GM12892 (cell line): ENCODE measurements around the gene WDR88.

Experiments used
- POLR2A ChIP-seq: IDR thresholded peaks from 2 replicates; pipeline ENCODE4 v1.6.1; 2011; ENCODE audit warnings: low read depth, low read length, control low read depth
- POLR2AphosphoS5 ChIP-seq: IDR thresholded peaks from 2 replicates; pipeline ENCODE4 v1.6.1; 2011; ENCODE audit warnings: low read depth, low read length, control low read depth
- TAF1 ChIP-seq: IDR thresholded peaks from 2 replicates; pipeline ENCODE4 v1.6.1; 2011; ENCODE audit warnings: low read depth, mild to moderate bottlenecking, control low read depth, low read length, borderline replicate concordance

DNA sequence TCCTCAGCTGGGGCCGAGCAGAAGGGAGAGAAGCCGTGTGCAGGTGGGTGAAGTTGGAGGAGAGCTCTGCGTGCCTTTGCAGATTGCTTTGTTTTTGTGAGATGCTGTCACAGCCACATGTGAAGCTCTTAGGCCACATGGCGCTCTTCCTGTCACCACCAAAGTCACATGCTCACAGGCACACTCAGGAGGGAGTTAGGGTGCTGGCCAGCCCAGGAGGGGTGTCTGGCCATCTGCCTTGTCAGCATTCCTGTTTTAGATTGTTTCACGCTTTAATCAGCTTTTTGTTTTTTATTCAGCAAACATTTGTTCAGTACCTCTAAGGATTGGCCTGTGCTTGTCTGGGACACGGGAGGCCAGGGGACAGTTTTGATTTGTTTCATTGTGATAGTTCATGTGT lies 29.0 kb upstream of the WDR88 start:
- TF ChIP-seq POLR2AphosphoS5 (no peak), POLR2A (no peak), TAF1 (no peak)
